ENCODE data around the gene MAML3.
"Not testable (repeated sequence)": the region's sequence is repeated elsewhere in the genome, so short reads cannot be mapped to it uniquely, and the experiment has no call there.

MAML3 gene

GRCh38 chr4:139698167-139698925 is 455.6 kb downstream of the MAML3 start:
- not testable (repeated sequence) for DNase-seq

- DNase-seq, result no peak
Measured at GRCh38 chr4:139696491-139696890, 457.5 kb downstream of the MAML3 start.

- DNase-seq, result no peak
Measured at GRCh38 chr4:139694522-139695107, 459.4 kb downstream of the MAML3 start.

GRCh38 chr4:139692309-139693012 is 461.5 kb downstream of the MAML3 start:
- DNase-seq, result no peak

GRCh38 chr4:139690419-139690818 is 463.6 kb downstream of the MAML3 start:
- DNase-seq, result no peak

- no peak for DNase-seq
Measured at GRCh38 chr4:139689093-139689722, 464.8 kb downstream of the MAML3 start.

DNA sequence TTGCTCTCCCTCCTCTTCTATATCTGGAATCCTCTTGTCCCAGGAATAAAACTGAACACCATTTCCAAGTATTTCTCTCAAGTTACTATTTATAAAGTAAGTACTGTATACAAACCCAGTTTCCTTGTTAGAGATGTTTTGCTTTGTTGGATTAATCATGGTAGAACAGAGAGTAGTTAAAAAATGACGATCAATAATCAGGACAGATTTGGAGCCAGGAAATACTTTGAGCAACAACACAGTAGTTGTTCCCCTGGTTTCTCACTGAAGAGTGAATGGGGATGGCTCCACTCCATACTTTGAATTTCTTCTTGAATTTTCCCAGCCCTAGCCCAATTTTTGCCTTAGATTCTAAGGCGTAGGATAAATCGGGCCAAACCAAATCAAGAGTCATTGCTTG is 467.0 kb downstream of the MAML3 start:
- DNase-seq, result no peak

DNA sequence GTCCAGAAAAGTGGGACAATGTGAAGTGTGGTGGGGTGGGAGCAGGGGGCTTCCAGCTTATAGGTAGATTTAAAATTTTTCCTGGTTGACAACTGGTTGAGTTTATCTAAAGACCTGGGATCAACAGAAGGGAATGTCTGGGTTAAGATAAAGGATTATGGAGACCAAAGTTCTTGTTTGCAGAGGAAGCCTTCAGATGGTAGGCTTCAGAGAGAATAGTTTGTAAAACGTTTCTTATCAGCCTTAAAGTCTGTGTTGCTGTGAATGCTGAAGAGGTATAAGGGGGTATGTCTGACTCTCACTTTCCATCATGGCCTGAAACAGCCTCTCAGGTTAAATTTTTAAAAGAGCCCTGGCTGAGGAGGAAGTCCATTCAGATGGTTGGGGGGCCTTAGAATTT is 467.9 kb downstream of the MAML3 start:
- no peak for DNase-seq

- no peak for DNase-seq
Measured at GRCh38 chr4:139685180-139685579, 468.8 kb downstream of the MAML3 start.

GRCh38 chr4:139684351-139684750 is 469.6 kb downstream of the MAML3 start:
- no peak for DNase-seq

- no peak for DNase-seq
Measured at GRCh38 chr4:139682741-139683151, 471.2 kb downstream of the MAML3 start.

GRCh38 chr4:139682309-139682708 is 471.7 kb downstream of the MAML3 start:
- no peak for DNase-seq

DNA sequence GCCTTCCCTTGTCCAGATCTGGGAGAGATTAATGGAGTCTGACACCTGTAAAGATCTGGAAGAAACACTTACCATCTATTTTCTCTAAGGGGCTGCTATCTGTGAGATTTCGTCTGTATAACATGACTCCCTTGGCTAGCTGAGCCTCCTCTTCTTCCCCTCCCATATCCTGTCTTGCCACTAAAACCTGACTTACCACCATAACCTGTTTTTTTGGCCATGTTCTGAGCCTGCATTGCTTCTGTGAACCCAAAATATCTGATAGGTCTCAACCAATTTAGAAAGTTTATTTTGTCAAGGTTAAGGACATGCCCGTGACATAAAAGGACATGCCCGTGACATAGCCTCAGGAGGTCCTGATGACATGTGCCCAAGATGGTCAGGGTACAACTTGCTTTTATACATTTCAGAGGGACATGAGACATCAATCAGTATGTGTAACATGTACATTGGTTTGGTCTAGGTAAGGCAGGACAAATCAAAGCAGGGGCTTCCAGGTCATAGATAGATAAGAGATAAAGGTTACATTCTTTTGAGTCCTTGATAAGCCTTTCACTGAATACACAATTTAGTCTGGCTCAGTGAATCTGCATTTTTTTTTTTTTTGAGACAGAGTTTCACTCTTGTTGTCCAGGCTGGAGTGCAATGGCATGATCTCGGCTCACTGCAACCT is 476.9 kb downstream of the MAML3 start:
- no peak for DNase-seq

DNA sequence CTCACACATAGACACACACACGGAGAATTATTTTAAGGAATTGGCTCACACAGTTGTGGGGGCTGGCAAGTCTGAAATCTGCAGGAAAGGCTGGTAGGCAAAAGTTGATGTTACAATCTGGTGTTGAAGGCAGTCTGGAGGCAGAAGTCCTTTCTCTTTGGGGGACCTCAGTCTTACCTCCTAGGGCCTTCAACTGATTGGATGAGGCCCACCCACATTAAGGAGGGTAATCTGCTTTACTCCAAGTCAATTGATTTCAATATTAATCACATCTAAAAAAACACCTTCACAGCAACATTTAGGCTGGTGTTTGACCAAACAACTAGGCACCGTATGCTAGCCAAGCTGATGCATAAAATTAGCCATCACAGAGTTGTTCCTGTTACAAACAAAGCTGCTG is 477.6 kb downstream of the MAML3 start:
- DNase-seq, result no peak

DNA sequence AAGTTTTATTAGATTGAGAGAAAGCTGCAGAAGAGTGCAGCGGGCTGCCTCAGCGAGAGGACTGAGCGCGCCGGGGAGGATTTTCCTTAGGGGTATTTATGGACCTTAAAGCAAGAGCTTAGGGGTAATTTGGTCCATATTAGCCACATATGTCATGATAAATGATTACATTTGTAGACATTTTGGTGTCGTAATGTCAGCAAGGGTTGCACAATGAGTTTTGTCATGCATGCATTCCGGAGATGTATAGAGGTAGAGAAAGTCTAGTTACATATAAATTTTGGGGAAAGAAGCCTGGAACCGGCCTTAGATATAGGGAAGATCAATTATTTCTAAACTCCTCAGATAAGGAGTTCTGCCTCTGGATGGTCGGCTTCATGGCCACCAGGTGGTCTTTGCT is 478.3 kb downstream of the MAML3 start:
- DNase-seq, result no peak

GRCh38 chr4:139674875-139675550 is 479.0 kb downstream of the MAML3 start:
- DNase-seq, result no peak

DNA sequence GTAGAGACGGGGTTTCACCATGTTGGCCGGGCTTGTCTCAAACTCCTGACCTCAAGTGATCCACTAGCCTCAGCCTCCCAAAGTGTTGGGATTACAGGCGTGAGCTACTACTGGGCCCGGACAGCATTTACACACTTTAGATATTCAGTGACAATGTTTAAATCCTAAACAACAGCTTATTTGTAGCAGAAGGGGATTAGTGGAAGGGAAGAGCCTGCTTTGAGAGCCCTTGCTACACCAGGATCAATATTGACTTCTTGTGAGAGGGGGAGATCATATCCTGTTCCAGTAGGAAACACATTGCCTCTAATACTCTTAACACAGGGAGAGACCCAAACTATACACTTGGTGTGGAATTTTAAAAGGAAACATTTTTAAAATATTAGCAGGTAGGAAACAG is 481.3 kb downstream of the MAML3 start:
- DNase-seq, result no peak

DNA sequence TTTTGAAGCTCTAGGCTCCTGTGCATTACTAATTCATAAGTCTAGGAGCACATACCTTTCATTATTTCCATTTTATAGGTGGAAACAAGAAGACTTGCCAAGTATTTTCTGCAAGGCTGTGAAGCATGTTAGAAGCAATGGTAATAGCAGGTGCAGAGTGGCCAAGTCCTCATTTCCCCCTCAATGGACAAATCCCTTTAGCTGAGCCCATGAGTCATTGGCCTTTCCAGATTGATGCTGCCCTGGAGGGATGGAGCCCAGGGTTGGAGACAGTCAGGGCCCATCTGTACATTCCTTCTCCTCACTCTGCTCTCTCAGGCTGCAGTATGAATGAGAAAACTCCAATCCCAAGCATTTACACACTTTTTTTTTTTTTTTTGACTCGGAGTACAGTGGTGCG is 481.8 kb downstream of the MAML3 start:
- DNase-seq, result no peak

GRCh38 chr4:139670775-139671174 is 483.2 kb downstream of the MAML3 start:
- no peak for DNase-seq

- no peak for DNase-seq
Measured at GRCh38 chr4:139669890-139670289, 484.1 kb downstream of the MAML3 start.

DNA sequence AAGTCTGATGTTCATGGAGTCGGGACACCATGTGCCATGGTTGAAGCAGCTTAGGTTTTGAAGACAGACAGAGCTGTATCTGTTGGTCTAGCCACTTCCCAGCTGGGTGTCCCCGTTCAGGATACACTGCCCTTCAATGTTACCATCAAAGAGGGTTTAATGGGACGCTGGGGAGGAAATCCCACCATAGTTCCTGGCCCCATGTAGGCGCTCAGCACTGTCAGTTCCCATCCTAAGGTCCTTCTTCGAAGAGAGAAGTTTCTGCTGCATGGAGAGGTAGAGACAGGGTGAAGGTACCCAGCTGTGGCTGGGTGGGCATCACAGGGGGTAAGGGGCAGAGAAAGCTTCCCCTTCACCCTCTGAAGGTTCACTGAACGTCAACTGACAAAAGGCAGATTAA is 484.6 kb downstream of the MAML3 start:
- DNase-seq, result no peak

- no peak for DNase-seq
Measured at GRCh38 chr4:139668658-139669201, 485.3 kb downstream of the MAML3 start.
